Activated CD8-positive, alpha-beta memory T cell treated with anti-CD3 and anti-CD28 coated beads, Interleukin-2, amount 50 U/mL, for 48 hours (primary cell): ENCODE results near the gene BNIP5.

Source experiments
- DNase-seq: peaks from one replicate; pipeline ENCODE4 v3.0.0-alpha.2; 2020

BNIP5 gene

GRCh38 chr6:36336779-36337241 is at the start of gene BNIP5:
Gene BNIP5 (minus strand): TSS chr6:36336888. CDS start chr6:36330690, 6,198 bp downstream.
- no peak for DNase-seq

- no peak for DNase-seq
These were observed 47.4 kb upstream of the BNIP5 start for GRCh38 chr6:36384095-36384494.

GRCh38 chr6:36383606-36384005 is 46.9 kb upstream of the BNIP5 start:
- DNase-seq: no peak

GRCh38 chr6:36382976-36383375 is 46.3 kb upstream of the BNIP5 start:
- DNase-seq: no peak

GRCh38 chr6:36381502-36382389 is 45.1 kb upstream of the BNIP5 start:
- no peak for DNase-seq

- DNase-seq: no peak
These were observed 43.5 kb upstream of the BNIP5 start for GRCh38 chr6:36380166-36380565.

GRCh38 chr6:36378936-36379335 is 42.2 kb upstream of the BNIP5 start:
- DNase-seq: no peak

GRCh38 chr6:36378243-36378920 is 41.7 kb upstream of the BNIP5 start:
- no peak for DNase-seq

- DNase-seq: no peak
These were observed 40.9 kb upstream of the BNIP5 start for GRCh38 chr6:36377594-36377993.

- DNase-seq: no peak
These were observed 40.1 kb upstream of the BNIP5 start for GRCh38 chr6:36376742-36377141.

GRCh38 chr6:36376183-36376582 is 39.5 kb upstream of the BNIP5 start:
- no peak for DNase-seq

GRCh38 chr6:36375644-36376155 is 39.0 kb upstream of the BNIP5 start:
- DNase-seq: no peak

- no peak for DNase-seq
These were observed 38.3 kb upstream of the BNIP5 start for GRCh38 chr6:36374972-36375371.

- no peak for DNase-seq
These were observed 37.5 kb upstream of the BNIP5 start for GRCh38 chr6:36374194-36374593.

- no peak for DNase-seq
These were observed 36.8 kb upstream of the BNIP5 start for GRCh38 chr6:36373368-36374019.

- DNase-seq: no peak
These were observed 35.4 kb upstream of the BNIP5 start for GRCh38 chr6:36372088-36372487.

- no peak for DNase-seq
These were observed 34.5 kb upstream of the BNIP5 start for GRCh38 chr6:36371211-36371610.

GRCh38 chr6:36370638-36371037 is 34.0 kb upstream of the BNIP5 start:
- DNase-seq: no peak

- no peak for DNase-seq
These were observed 32.5 kb upstream of the BNIP5 start for GRCh38 chr6:36368921-36369865.

GRCh38 chr6:36368421-36368820 is 31.7 kb upstream of the BNIP5 start:
- DNase-seq: no peak

GRCh38 chr6:36367743-36368142 is 31.1 kb upstream of the BNIP5 start:
- DNase-seq: no peak
